ENCODE measurements around the gene MXRA7. TPM values are rescaled to one million over a fixed set of nuclear protein-coding genes. Genes with fewer than 3 reads are reported as not detected.
"Not testable (repeated sequence)": the region's sequence is repeated elsewhere in the genome, so short reads cannot be mapped to it uniquely, and the experiment has no call there.

The MXRA7 gene
- total RNA-seq, 1 donor from 2014 or later: 54.0 TPM

DNA sequence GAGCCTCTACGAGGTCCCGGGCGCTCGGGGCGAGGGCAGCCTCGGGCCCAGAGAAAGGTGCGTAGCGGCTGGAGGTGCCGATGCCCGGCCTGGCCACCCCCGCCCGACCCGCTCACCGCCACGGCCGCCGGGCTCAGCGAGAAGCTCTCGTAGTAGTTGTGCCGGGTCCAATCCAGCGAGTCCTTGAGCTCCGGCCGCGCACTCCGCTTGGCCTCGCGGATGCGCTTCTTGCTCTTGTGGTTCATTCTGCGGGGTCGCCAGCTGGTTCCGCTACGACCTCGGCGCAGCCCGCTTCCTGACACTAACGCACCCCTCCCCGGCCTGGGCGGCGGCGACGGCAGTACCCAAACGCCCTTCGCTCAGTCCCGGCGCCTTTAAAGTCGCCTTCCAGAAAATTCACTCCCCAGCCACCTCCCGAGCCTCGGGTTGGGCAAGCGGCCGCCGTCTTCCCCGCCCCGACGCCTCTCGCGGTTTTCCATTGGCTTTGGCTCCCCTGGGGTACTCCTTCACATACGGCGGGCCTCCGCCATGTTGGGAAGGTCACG is 15.5 kb upstream of the MXRA7 start, which contains the start of gene JMJD6:
Gene JMJD6, minus strand, starts transcription at position 376 of the 545 bp plus-strand sequence. Its CDS starts 131 bp downstream, at position 245.
- Mint-ChIP-seq H3K4me1 (peaks cover 37% of the 10 kb centered on the region), H3K9me3 (no peaks in the 10 kb centered on the region), H3K4me3 (peak within 1 kb of the TSS; percentile 99), H3K27ac (ENCODE audit: unreplicated experiment) (peak within 1 kb of the TSS; percentile 98), H3K27me3 (ENCODE audit: low read depth) (no peaks in the 10 kb centered on the region), H3K36me3 (ENCODE audit: low read depth) (peaks cover 9% of the 10 kb centered on the region)
- TF ChIP-seq, protein P1, sequence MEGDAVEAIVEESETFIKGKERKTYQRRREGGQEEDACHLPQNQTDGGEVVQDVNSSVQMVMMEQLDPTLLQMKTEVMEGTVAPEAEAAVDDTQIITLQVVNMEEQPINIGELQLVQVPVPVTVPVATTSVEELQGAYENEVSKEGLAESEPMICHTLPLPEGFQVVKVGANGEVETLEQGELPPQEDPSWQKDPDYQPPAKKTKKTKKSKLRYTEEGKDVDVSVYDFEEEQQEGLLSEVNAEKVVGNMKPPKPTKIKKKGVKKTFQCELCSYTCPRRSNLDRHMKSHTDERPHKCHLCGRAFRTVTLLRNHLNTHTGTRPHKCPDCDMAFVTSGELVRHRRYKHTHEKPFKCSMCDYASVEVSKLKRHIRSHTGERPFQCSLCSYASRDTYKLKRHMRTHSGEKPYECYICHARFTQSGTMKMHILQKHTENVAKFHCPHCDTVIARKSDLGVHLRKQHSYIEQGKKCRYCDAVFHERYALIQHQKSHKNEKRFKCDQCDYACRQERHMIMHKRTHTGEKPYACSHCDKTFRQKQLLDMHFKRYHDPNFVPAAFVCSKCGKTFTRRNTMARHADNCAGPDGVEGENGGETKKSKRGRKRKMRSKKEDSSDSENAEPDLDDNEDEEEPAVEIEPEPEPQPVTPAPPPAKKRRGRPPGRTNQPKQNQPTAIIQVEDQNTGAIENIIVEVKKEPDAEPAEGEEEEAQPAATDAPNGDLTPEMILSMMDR (conservative IDR thresholded peaks at IDR 0.05): no peak
- peak; percentile 86 for DNase-seq (ENCODE audit: low read depth, low spot score)

DNA sequence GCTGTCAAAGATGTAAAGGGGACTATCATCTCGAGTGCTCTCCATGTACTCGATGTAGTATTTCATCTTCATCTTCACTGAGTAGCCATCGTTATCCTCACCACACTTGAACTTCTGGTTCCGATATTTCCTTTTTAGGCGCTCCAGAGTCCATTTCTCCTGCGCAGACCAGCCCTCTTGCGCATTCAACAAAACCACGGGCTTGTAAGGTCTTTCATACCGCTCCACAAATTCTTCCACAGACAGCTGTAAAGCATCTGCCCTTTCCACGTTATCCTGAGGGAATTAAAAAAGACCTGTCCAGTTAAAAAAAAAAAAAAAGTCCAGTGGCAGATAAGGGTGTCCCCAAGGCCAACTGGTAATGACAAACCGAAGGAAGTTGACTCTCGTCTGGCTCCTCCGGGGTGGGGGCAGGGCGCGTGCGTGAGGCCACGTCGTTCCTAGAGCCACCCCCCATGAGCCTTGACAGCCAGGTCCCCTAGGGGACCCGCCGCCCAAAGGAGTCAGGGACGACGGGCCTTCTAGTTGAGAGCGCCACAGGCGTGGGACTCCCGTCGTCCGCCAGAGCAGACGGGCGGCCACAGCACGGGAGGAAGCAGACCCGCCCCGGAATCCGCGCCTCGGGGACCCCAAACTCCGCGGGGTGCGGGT is 14.9 kb upstream of the MXRA7 start:
- Mint-ChIP-seq H3K27me3 (ENCODE audit: low read depth) (no peaks in the 10 kb centered on the region), H3K36me3 (ENCODE audit: low read depth) (peaks cover 12% of the 10 kb centered on the region), H3K4me1 (peaks cover 37% of the 10 kb centered on the region), H3K4me3 (peak overlapping the region; percentile 92), H3K27ac (ENCODE audit: unreplicated experiment) (peak overlapping the region; percentile 60), H3K9me3 (no peaks in the 10 kb centered on the region)
- no peak for DNase-seq (ENCODE audit: low read depth, low spot score)
- TF ChIP-seq, protein P1 (conservative IDR thresholded peaks at IDR 0.05): no peak

DNA sequence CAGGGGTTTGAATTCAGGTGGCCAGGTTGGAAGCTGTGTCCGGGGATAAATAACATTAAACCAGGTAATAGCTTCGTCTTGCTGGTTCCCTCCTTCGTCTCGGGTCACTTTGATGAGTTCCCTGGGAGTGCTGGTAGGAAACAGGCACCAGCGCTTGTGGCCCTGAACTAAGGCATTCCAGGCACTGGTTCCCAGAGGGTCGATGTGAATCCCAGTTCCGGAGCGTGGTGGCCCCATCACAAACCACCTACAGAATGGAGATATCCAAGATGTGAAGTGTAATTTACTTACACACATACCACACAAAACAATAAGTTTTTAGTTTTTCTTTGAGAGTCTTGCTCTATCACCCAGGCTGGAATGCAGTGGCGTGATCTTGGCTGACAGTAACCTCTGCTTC is 13.0 kb upstream of the MXRA7 start:
- no peak for DNase-seq (ENCODE audit: low read depth, low spot score)
- Mint-ChIP-seq H3K36me3 (ENCODE audit: low read depth) (peaks cover 16% of the 10 kb centered on the region), H3K27me3 (ENCODE audit: low read depth) (no peaks in the 10 kb centered on the region), H3K4me1 (peaks cover 30% of the 10 kb centered on the region), H3K9me3 (no peaks in the 10 kb centered on the region), H3K27ac (ENCODE audit: unreplicated experiment) (no peak overlapping the region), H3K4me3 (peak overlapping the region; percentile 49)
- TF ChIP-seq, protein P1 (conservative IDR thresholded peaks at IDR 0.05): no peak

DNA sequence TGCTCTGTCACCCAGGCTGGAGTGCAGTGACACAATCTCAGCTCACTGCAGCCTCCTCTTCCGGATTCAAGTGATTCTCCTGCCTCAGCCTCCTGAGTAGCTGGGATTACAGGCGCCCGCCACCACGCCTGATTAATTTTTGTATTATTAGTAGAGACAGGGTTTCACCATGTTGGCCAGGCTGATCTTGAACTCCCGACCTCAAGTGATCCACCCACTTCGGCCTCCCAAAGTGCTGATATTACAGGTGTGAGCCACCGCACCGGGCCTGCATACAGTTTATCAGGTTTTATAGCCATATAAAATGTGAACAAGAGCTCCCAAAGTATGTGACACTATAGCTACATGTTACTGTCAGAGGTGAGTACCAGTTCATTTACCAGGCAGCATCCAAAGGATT is 12.2 kb upstream of the MXRA7 start:
- H3K9me3 Mint-ChIP-seq; H3K27ac Mint-ChIP-seq (ENCODE audit: unreplicated experiment); H3K27me3 Mint-ChIP-seq (ENCODE audit: low read depth); DNase-seq (ENCODE audit: low read depth, low spot score): not testable (repeated sequence)
- H3K4me3 Mint-ChIP-seq: peak overlapping the region; percentile 79
- peaks cover 18% of the 10 kb centered on the region for H3K36me3 Mint-ChIP-seq (ENCODE audit: low read depth)
- H3K4me1 Mint-ChIP-seq: peaks cover 29% of the 10 kb centered on the region

DNA sequence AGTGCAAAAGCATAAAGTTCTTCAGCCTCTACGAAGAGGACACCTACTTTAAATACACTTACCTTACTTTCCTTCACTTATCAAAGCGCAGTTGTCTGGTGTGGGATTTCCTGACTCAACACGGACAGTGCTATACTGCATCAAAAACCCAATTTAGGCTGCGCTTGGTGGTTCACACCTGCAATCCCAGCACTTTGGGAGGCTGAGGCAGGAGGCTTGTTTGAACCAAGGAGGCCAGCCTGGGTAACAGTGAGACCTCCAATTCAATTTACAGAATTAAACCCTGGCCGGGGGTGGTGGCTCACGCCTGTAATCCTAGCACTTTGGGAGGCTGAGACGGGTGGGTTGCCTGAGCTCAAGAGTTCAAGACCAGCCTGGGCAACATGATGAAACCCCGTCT is 11.5 kb upstream of the MXRA7 start:
- no peaks in the 10 kb centered on the region for H3K27me3 Mint-ChIP-seq (ENCODE audit: low read depth)

More for the DNA sequence above, 11.5 kb upstream of the MXRA7 start:
- Mint-ChIP-seq H3K27ac (ENCODE audit: unreplicated experiment) (no peak overlapping the region), H3K4me3 (peak overlapping the region; percentile 18), H3K9me3 (no peaks in the 10 kb centered on the region), H3K4me1 (peaks cover 22% of the 10 kb centered on the region), H3K36me3 (ENCODE audit: low read depth) (peaks cover 18% of the 10 kb centered on the region)
- TF ChIP-seq, protein P1 (conservative IDR thresholded peaks at IDR 0.05): no peak
- no peak for DNase-seq (ENCODE audit: low read depth, low spot score)
